SK-N-SH (cell line): Measurements from ENCODE around the gene PDZD2.
"Not testable (repeated sequence)": the region's sequence is repeated elsewhere in the genome, so short reads cannot be mapped to it uniquely, and the experiment has no call there.

ENCODE experiments used
- GATA2 ChIP-seq: sonication (generic); formaldehyde crosslinking; IDR thresholded peaks from 2 replicates; pipeline ENCODE4 v1.5.0; 2020; ENCODE audit warnings: mild to moderate bottlenecking, missing genetic modification reagents
- NRF1 ChIP-seq: IDR thresholded peaks from 2 replicates; pipeline ENCODE4 v1.6.1; 2012; ENCODE audit warnings: low read depth, mild to moderate bottlenecking, low read length
- POLR2AphosphoS5 ChIP-seq: IDR thresholded peaks from 2 replicates; pipeline ENCODE4 v1.6.1; 2012; ENCODE audit warnings: low read depth, low read length
- RAD21 ChIP-seq: IDR thresholded peaks from 2 replicates; pipeline ENCODE4 v1.6.1; 2012; ENCODE audit warnings: mild to moderate bottlenecking, low read length
- TF ChIP-seq, protein P1 (sequence below): IDR thresholded peaks from 2 replicates; pipeline ENCODE4 v1.6.1; 2012; ENCODE audit warnings: mild to moderate bottlenecking, low read depth, low read length, moderate library complexity
- TF ChIP-seq, protein P2 (sequence below): fragments of 200-600 bp; sonication (generic); IDR thresholded peaks from 2 replicates; pipeline ENCODE4 v1.6.1; 2017; ENCODE audit warnings: antibody characterized with exemption, mild to moderate bottlenecking, moderate library complexity
- TF ChIP-seq, protein P3 (sequence below): IDR thresholded peaks from 2 replicates; pipeline ENCODE4 v1.4.0; 2012; ENCODE audit warnings: low read depth, borderline replicate concordance
- TF ChIP-seq, protein P4 (sequence below): fragments of 150-350 bp; IDR thresholded peaks from 2 replicates; pipeline ENCODE4 v1.6.1; 2017; ENCODE audit warnings: antibody characterized with exemption, low read length, low read depth, borderline replicate concordance

DNA sequence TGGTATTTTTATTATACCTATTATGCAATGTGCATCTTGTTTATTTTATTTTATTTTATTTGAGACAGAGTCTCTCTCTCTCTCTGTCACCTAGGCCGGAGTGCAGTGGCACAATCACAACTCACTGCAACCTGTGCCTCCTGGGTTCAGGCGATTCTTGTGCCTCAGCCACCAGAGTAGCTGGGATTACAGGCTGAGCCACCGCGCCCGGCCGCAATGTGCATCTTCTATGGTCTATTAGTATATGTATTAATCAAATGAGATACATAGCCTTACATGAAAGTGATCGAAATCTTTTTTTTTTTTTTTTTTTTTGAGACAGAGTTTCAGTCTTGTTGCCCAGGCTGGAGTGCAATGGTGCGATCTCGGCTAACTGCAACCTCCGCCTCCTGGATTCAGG, 89.9 kb downstream of the PDZD2 start:
- TF ChIP-seq, protein P1, sequence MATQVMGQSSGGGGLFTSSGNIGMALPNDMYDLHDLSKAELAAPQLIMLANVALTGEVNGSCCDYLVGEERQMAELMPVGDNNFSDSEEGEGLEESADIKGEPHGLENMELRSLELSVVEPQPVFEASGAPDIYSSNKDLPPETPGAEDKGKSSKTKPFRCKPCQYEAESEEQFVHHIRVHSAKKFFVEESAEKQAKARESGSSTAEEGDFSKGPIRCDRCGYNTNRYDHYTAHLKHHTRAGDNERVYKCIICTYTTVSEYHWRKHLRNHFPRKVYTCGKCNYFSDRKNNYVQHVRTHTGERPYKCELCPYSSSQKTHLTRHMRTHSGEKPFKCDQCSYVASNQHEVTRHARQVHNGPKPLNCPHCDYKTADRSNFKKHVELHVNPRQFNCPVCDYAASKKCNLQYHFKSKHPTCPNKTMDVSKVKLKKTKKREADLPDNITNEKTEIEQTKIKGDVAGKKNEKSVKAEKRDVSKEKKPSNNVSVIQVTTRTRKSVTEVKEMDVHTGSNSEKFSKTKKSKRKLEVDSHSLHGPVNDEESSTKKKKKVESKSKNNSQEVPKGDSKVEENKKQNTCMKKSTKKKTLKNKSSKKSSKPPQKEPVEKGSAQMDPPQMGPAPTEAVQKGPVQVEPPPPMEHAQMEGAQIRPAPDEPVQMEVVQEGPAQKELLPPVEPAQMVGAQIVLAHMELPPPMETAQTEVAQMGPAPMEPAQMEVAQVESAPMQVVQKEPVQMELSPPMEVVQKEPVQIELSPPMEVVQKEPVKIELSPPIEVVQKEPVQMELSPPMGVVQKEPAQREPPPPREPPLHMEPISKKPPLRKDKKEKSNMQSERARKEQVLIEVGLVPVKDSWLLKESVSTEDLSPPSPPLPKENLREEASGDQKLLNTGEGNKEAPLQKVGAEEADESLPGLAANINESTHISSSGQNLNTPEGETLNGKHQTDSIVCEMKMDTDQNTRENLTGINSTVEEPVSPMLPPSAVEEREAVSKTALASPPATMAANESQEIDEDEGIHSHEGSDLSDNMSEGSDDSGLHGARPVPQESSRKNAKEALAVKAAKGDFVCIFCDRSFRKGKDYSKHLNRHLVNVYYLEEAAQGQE: not testable (repeated sequence)
- TF ChIP-seq, protein P2, sequence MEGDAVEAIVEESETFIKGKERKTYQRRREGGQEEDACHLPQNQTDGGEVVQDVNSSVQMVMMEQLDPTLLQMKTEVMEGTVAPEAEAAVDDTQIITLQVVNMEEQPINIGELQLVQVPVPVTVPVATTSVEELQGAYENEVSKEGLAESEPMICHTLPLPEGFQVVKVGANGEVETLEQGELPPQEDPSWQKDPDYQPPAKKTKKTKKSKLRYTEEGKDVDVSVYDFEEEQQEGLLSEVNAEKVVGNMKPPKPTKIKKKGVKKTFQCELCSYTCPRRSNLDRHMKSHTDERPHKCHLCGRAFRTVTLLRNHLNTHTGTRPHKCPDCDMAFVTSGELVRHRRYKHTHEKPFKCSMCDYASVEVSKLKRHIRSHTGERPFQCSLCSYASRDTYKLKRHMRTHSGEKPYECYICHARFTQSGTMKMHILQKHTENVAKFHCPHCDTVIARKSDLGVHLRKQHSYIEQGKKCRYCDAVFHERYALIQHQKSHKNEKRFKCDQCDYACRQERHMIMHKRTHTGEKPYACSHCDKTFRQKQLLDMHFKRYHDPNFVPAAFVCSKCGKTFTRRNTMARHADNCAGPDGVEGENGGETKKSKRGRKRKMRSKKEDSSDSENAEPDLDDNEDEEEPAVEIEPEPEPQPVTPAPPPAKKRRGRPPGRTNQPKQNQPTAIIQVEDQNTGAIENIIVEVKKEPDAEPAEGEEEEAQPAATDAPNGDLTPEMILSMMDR: not testable (repeated sequence)
- TF ChIP-seq, protein P3, sequence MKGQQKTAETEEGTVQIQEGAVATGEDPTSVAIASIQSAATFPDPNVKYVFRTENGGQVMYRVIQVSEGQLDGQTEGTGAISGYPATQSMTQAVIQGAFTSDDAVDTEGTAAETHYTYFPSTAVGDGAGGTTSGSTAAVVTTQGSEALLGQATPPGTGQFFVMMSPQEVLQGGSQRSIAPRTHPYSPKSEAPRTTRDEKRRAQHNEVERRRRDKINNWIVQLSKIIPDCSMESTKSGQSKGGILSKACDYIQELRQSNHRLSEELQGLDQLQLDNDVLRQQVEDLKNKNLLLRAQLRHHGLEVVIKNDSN: not testable (repeated sequence)
- TF ChIP-seq, protein P4, sequence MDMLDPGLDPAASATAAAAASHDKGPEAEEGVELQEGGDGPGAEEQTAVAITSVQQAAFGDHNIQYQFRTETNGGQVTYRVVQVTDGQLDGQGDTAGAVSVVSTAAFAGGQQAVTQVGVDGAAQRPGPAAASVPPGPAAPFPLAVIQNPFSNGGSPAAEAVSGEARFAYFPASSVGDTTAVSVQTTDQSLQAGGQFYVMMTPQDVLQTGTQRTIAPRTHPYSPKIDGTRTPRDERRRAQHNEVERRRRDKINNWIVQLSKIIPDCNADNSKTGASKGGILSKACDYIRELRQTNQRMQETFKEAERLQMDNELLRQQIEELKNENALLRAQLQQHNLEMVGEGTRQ: not testable (repeated sequence)
- not testable (repeated sequence) for TF ChIP-seq NRF1; GATA2 (CRISPR knock-in tag); POLR2AphosphoS5; RAD21
